Inflammatory macrophage treated with lipopolysaccharide for 1 hour (primary cell): ENCODE measurements around the gene CELSR1.
"Not testable (repeated sequence)": the region's sequence is repeated elsewhere in the genome, so short reads cannot be mapped to it uniquely, and the experiment has no call there.

ENCODE experiments used
- DNase-seq, 2 donors: peaks; one replicate each; pipeline ENCODE4 v3.0.0-alpha.2; 2020 to 2022

The CELSR1 gene

DNA sequence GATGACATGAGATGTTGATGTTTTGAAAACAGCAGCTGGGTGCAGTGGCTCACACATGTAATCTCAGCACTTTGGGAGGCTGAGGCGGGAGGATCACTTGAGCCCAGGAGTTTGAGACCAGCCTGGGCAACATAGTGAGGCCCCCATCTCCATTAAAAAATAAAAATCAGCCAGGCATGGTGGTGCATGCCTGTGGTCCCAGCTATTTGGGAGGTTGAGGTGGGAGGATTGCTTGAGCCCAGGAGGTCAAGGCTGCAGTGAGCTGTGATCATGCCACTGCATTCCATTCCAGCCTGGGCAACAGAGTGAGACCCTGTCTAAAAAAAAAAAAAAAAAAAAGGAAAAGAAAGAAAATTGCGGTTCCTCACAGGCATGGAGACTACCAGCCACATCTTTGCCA, 224.6 kb downstream of the CELSR1 start:
- not testable (repeated sequence) for DNase-seq

DNA sequence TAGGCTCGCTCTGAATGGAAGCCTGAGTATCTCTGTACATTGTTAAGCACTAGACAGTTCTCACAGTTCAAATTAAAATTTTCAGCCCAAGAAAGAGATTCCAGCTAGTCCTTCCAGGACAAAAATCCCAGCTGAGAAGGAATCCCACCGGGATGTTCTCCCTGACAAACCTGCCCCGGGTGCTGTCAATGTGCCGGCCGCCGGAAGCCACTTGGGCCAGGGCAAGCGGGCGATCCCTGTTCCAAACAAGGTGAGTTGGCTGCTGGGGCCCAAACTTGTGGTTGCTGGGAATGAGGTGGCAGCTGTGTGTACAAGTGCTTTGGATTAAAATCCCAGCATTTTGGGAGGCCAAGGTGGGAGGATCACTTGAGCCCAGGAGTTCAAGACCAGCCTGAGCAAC, 225.4 kb downstream of the CELSR1 start:
- no peak for DNase-seq
